GM12878 (cell line): ENCODE measurements around the gene PCP4L1. TPM values are rescaled to one million over a fixed set of nuclear protein-coding genes. Genes with fewer than 3 reads are reported as not detected.

Source experiments
- ATAC-seq: fragments of 200-7000 bp; cut with Tn5 transposase; 3 replicates; pipeline ENCODE4 v1.9.1; 2020; ENCODE audit warnings: mild to moderate bottlenecking, moderate library complexity
- BruUV-seq: library from RNA; stranded (reverse); fragments of 400-500 nt; replicated peaks from 2 replicates; lab custom pipeline; 2021; lab: Mats Ljungman, UMichigan
- CTCF ChIA-PET: fragments of 300-600 bp; sonication (Branson Sonifier 250); formaldehyde crosslinking; extraction: SDS; loops from one replicate; lab custom pipeline; 2021; ENCODE audit warnings: inconsistent platforms; lab: Yijun Ruan, JAX
- POLR2A ChIA-PET: fragments of 350-600 bp; formaldehyde crosslinking; extraction: SDS; loops from one replicate; lab custom pipeline; 2021; ENCODE audit warnings: inconsistent platforms; lab: Charles Lee
- RAD21 ChIA-PET: fragments of 300-600 bp; sonication (Branson Sonifier 250); formaldehyde crosslinking; loops from one replicate; lab custom pipeline; 2023; ENCODE audit warnings: antibody characterized with exemption; ENCODE audit not compliant: unreplicated experiment; lab: Charles Lee
- SMC1A ChIA-PET: fragments of 300-600 bp; sonication (Branson Sonifier 250); formaldehyde crosslinking; loops from one replicate; lab custom pipeline; 2023; ENCODE audit not compliant: unreplicated experiment, uncharacterized antibody; lab: Charles Lee
- DNase-seq: peaks from one replicate; pipeline ENCODE4 v3.0.0-alpha.2; 2011; ENCODE audit warnings: low read depth, low spot score
- FAIRE-seq: peaks from 3 replicates; lab custom pipeline; 2011; peaks lifted over from hg19 to GRCh38; lab: Jason Lieb, UNC
- H2AFZ ChIP-seq: 2 replicates; pipeline ENCODE4 v1.6.0; 2011; ENCODE audit warnings: low read depth, low read length, control low read depth; ENCODE audit not compliant: control insufficient read depth
- H3K27ac ChIP-seq: 2 replicates; pipeline ENCODE4 v1.5.1; 2011; ENCODE audit warnings: control low read depth; ENCODE audit not compliant: control insufficient read depth, insufficient read depth
- H3K27me3 ChIP-seq, 2 experiments: replicated peaks in 1 of 2; 2 replicates each; pipeline versions ENCODE4 v1.6.0 to v1.6.1; 2011; ENCODE audit warnings: low read length in 1 of 2; ENCODE audit not compliant: control insufficient read depth in 2 of 2, insufficient read depth in 2 of 2
- H3K36me3 ChIP-seq, 2 experiments: 2 replicates each; pipeline ENCODE4 v1.5.1; 2011; ENCODE audit warnings: low read length in 1 of 2; ENCODE audit not compliant: control insufficient read depth in 2 of 2, insufficient read depth in 2 of 2
- H3K4me1 ChIP-seq: 2 replicates; pipeline ENCODE4 v1.6.1; 2011; ENCODE audit warnings: mild to moderate bottlenecking, low read length, moderate library complexity, mixed read lengths; ENCODE audit not compliant: control insufficient read depth, insufficient read depth
- H3K4me2 ChIP-seq: 2 replicates; pipeline ENCODE4 v1.6.0; 2011; ENCODE audit warnings: control low read depth; ENCODE audit not compliant: control insufficient read depth, insufficient read depth
- H3K4me3 ChIP-seq: fragments of 200-600 bp; sonication (generic); 2 replicates; pipeline ENCODE4 v1.5.1; 2016
- H3K79me2 ChIP-seq: 2 replicates; pipeline ENCODE4 v1.6.0; 2011; ENCODE audit warnings: low read length; ENCODE audit not compliant: control insufficient read depth, insufficient read depth
- H3K9ac ChIP-seq: 2 replicates; pipeline ENCODE4 v1.8.0; 2011; ENCODE audit warnings: low read length, control low read depth, mixed read lengths; ENCODE audit not compliant: control insufficient read depth, insufficient read depth
- H3K9me3 ChIP-seq: replicated peaks from 3 replicates; pipeline ENCODE4 v1.5.1; 2011; ENCODE audit warnings: mild to moderate bottlenecking, low read length; ENCODE audit not compliant: control insufficient read depth, insufficient read depth
- H4K20me1 ChIP-seq: 2 replicates; pipeline ENCODE4 v1.6.0; 2011; ENCODE audit not compliant: control insufficient read depth, insufficient read depth
- CHD2 ChIP-seq: IDR thresholded peaks from 2 replicates; pipeline ENCODE4 v1.6.1; 2011; ENCODE audit warnings: low read depth, low read length, improper control_type of control experiment, borderline replicate concordance
- EGR1 ChIP-seq, 2 experiments: IDR thresholded peaks; 1 replicate in 1 of 2; 2 replicates in 1 of 2; pipeline ENCODE4 v1.6.1; 2011 to 2012; ENCODE audit warnings: low read depth in 2 of 2, low read length in 2 of 2, borderline replicate concordance in 1 of 2, mild to moderate bottlenecking in 1 of 2, moderate library complexity in 1 of 2
- GABPA ChIP-seq: IDR thresholded peaks from 2 replicates; pipeline ENCODE4 v1.6.1; 2014; ENCODE audit warnings: antibody characterized with exemption, low read depth, mild to moderate bottlenecking, inconsistent platforms
- HCFC1 ChIP-seq: fragments of 150-350 bp; IDR thresholded peaks from 2 replicates; pipeline ENCODE4 v1.6.1; 2014; ENCODE audit warnings: low read length
- HDAC6 ChIP-seq: fragments of 200-600 bp; sonication (generic); IDR thresholded peaks from one replicate; pipeline ENCODE4 v1.8.0; 2017; ENCODE audit warnings: antibody characterized with exemption; ENCODE audit not compliant: unreplicated experiment
- IKZF1 ChIP-seq: fragments of 450-650 bp; conservative IDR thresholded peaks from 2 replicates; pipeline ENCODE4 v1.6.1; 2017; ENCODE audit warnings: antibody characterized with exemption, mild to moderate bottlenecking
- IKZF2 ChIP-seq, 2 experiments: fragments of 450-650 bp; IDR thresholded peaks; 2 replicates each; pipeline ENCODE4 v1.6.1; 2017; ENCODE audit warnings: mild to moderate bottlenecking in 2 of 2, moderate library complexity in 2 of 2
- MTA2 ChIP-seq: fragments of 450-650 bp; IDR thresholded peaks from 2 replicates; pipeline ENCODE4 v1.6.1; 2016; ENCODE audit warnings: low read depth, mild to moderate bottlenecking, moderate library complexity
- PAX5 ChIP-seq: IDR thresholded peaks from 2 replicates; pipeline ENCODE4 v1.6.1; 2011; ENCODE audit warnings: low read depth, low read length, borderline replicate concordance
- RUNX3 ChIP-seq: IDR thresholded peaks from 2 replicates; pipeline ENCODE4 v1.6.1; 2012; ENCODE audit warnings: low read length, inconsistent platforms
- SREBF2 ChIP-seq: IDR thresholded peaks from 2 replicates; pipeline ENCODE4 v1.6.1; 2012; ENCODE audit warnings: mild to moderate bottlenecking, low read length
- WGBS: methylation state at CpG from one replicate; pipeline ENCODE4 v1.1.6; 2016; ENCODE audit warnings: low lambda C conversion rate; ENCODE audit not compliant: insufficient replicate concordance, insufficient coverage; ENCODE audit errors: missing lambda C conversion rate; 5-methylcytosine and 5-hydroxymethylcytosine counted together
- in situ Hi-C: fragments of 300-500 bp; cut with MboI; formaldehyde crosslinking; loops from 9 replicates; pipeline ENCODE4 v1.14.3; 2018; ENCODE audit warnings: mixed read lengths
- intact Hi-C: fragments of 100-400 bp; cut with micrococcal nuclease; formaldehyde crosslinking; loops from one replicate; pipeline ENCODE4 v1.14.2; 2022; ENCODE audit not compliant: unreplicated experiment
- polyA plus RNA-seq, 11 experiments: library from polyadenylated mRNA; depleted of rRNA in 4 of 11; unstranded in 6 of 11; stranded (reverse) in 5 of 11; fragments of >200 nt; fragmentation: Nextera tagmentation in 4 of 11; fragmentation: Illumina TruSeq in 1 of 11; extraction: Ambion mirVana in 4 of 11; extraction: Trizol in 1 of 11; gene quantifications; 1 replicate in 1 of 11; 2 replicates in 10 of 11; pipeline versions ENCODE4 v1.2.1 to v1.2.3, GENCODE V29; 2011 to 2016; ENCODE audit warnings: inconsistent platforms in 2 of 11, missing spikeins in 2 of 11, low read depth in 1 of 11
- total RNA-seq, 4 experiments: library from RNA; depleted of rRNA in 3 of 4; stranded (reverse); fragments of >200 nt in 3 of 4; fragmentation: Illumina TruSeq in 1 of 4; extraction: Trizol in 1 of 4; gene quantifications; 2 replicates each; pipeline versions ENCODE4 v1.2.1 to v1.2.3, GENCODE V29; 2013 to 2021
- TF ChIP-seq, protein P1 (sequence below), 3 experiments: IDR thresholded peaks in 2 of 3; conservative IDR thresholded peaks in 1 of 3; 2 replicates each; pipeline ENCODE4 v1.5.1; 2011; ENCODE audit warnings: low read depth in 3 of 3, low read length in 3 of 3, mild to moderate bottlenecking in 3 of 3, control low read depth in 2 of 3, moderate library complexity in 2 of 3, inconsistent platforms in 1 of 3, mixed read lengths in 1 of 3; ENCODE audit not compliant: control insufficient read depth in 2 of 3, insufficient read depth in 1 of 3; ENCODE audit errors: extremely low read depth in 1 of 3
- TF ChIP-seq, protein P2 (sequence below): fragments of 450-650 bp; IDR thresholded peaks from 2 replicates; pipeline ENCODE4 v1.6.1; 2016; ENCODE audit warnings: mild to moderate bottlenecking, moderate library complexity, borderline replicate concordance

PCP4L1 gene
- total and polyA plus RNA-seq, 10 of the 15 experiments (the other 5 are each of a cell fraction or from before 2014, with no cell fraction given): 1.0 to 5.2 (median 2.8) TPM

DNA sequence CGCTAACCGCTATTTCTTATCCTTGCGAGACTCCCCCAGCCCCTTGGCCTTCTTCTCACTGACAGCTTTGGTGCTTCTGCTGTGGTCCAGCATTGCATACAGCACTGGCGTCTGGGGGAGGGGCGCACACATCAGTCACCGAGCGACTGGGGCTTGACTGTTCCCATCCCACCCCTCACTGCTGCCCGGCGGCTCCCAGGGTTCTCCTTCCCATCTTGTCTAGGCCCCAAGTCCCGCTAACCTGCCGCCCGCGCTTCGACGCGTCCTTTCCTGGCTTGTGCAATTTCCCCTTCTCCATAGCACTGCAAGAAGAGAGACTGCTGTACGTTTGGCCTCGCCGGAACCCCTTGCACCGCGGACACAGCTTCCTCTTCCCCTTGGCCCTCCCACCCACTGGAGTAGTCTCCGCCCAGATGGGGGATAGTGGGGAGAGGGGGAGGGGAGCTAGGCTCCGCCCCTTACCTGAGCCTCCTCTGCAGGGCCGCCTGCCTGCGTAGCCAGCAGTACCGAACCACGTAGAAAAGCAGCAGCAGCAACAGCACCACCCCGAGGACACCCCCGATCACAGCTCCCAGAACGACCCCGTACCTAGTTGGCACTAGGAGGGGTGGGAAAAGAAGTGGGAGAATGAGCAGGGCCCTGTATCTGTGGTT lies 47.4 kb downstream of the PCP4L1 start:
- H3K36me3 ChIP-seq: no peaks in the 10 kb centered on the region
- H2AFZ ChIP-seq: peak overlapping the region; percentile 38
- H4K20me1 ChIP-seq: no peaks in the 10 kb centered on the region
- FAIRE-seq (peak; percentile 91), ATAC-seq (peak; percentile 92), DNase-seq (peak; percentile 65)
- BruUV-seq: TSS peak; percentile 80
- peak overlapping the region; percentile 13; the same call in 1 of the 2 replicates for H3K27ac ChIP-seq
- peak overlapping the region; percentile 71 for H3K9ac ChIP-seq
- in situ Hi-C loops (no loop called here), intact Hi-C loops (loop anchor here (5.0 kb wide), 1 partner anchor 79 kb away; the partner anchor contains the start of gene TOMM40L)
- no peaks in the 10 kb centered on the region for H3K27me3 ChIP-seq
- RAD21 ChIA-PET: interaction anchor here (0.6 to 3.1 kb wide), 8 partner anchors 15 to 401 kb away, joined by 3 to 22 read pairs (median 4); partner anchors contain the start of genes FCRLA, NDUFS2 and TOMM40L
- H3K79me2 ChIP-seq: peaks cover 2% of the 10 kb centered on the region
- POLR2A ChIA-PET: interaction anchor here (0.5 to 1.3 kb wide), 4 partner anchors 8 to 104 kb away, joined by 3 to 6 read pairs (median 4); partner anchors contain the start of gene SDHC
- H3K9me3 ChIP-seq: no peaks in the 10 kb centered on the region
- peaks cover 12% of the 10 kb centered on the region for H3K4me1 ChIP-seq
- CTCF ChIA-PET: interaction anchor here (0.5 to 6.8 kb wide), 22 partner anchors 12 to 750 kb away, joined by 3 to 66 read pairs (median 4); partner anchors contain the start of genes APOA2, CFAP126, NDUFS2 and TOMM40L
- H3K4me2 ChIP-seq: peak overlapping the region; percentile 98
- SMC1A ChIA-PET: interaction anchor here (0.5 to 2.5 kb wide), 8 partner anchors 15 to 120 kb away, joined by 3 to 18 read pairs (median 4); partner anchors contain the start of genes NDUFS2 and TOMM40L
- peak overlapping the region; percentile 94 for H3K4me3 ChIP-seq
- 13% methylated on average over 29 of the region's 31 CpGs for WGBS
- TF ChIP-seq EGR1 (IDR thresholded peaks at IDR 0.05; ENCODE audit: borderline replicate concordance in 1 of 2, low read depth in 2 of 2, low read length in 2 of 2): peak in 1 of 2 experiments; percentile 20; a peak in 1 of 3 replicates
- peak; percentile 26 for TF ChIP-seq RUNX3
- TF ChIP-seq CHD2: 0 out of 2 replicates have a peak, but pooled peaks have one; percentile 16
- TF ChIP-seq, protein P1, sequence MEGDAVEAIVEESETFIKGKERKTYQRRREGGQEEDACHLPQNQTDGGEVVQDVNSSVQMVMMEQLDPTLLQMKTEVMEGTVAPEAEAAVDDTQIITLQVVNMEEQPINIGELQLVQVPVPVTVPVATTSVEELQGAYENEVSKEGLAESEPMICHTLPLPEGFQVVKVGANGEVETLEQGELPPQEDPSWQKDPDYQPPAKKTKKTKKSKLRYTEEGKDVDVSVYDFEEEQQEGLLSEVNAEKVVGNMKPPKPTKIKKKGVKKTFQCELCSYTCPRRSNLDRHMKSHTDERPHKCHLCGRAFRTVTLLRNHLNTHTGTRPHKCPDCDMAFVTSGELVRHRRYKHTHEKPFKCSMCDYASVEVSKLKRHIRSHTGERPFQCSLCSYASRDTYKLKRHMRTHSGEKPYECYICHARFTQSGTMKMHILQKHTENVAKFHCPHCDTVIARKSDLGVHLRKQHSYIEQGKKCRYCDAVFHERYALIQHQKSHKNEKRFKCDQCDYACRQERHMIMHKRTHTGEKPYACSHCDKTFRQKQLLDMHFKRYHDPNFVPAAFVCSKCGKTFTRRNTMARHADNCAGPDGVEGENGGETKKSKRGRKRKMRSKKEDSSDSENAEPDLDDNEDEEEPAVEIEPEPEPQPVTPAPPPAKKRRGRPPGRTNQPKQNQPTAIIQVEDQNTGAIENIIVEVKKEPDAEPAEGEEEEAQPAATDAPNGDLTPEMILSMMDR (IDR thresholded peaks at IDR 0.05 in 2 of 3, conservative IDR thresholded peaks at IDR 0.05 in 1 of 3; ENCODE audit: control insufficient read depth in 2 of 3, extremely low read depth in 1 of 3, insufficient read depth in 1 of 3, low read depth in 3 of 3, low read length in 3 of 3): peak; percentile 41 to 51 (median 51); a peak in 5 of 6 replicates
- peak; percentile 19 to 27; a peak in 1 of 4 replicates for TF ChIP-seq IKZF2 (IDR thresholded peaks at IDR 0.05)
- 0 out of 2 replicates have a peak, but pooled peaks have one; percentile 17 for TF ChIP-seq IKZF1
- TF ChIP-seq GABPA: peak; percentile 63; the same call in 1 of the 2 replicates
- TF ChIP-seq, protein P2, sequence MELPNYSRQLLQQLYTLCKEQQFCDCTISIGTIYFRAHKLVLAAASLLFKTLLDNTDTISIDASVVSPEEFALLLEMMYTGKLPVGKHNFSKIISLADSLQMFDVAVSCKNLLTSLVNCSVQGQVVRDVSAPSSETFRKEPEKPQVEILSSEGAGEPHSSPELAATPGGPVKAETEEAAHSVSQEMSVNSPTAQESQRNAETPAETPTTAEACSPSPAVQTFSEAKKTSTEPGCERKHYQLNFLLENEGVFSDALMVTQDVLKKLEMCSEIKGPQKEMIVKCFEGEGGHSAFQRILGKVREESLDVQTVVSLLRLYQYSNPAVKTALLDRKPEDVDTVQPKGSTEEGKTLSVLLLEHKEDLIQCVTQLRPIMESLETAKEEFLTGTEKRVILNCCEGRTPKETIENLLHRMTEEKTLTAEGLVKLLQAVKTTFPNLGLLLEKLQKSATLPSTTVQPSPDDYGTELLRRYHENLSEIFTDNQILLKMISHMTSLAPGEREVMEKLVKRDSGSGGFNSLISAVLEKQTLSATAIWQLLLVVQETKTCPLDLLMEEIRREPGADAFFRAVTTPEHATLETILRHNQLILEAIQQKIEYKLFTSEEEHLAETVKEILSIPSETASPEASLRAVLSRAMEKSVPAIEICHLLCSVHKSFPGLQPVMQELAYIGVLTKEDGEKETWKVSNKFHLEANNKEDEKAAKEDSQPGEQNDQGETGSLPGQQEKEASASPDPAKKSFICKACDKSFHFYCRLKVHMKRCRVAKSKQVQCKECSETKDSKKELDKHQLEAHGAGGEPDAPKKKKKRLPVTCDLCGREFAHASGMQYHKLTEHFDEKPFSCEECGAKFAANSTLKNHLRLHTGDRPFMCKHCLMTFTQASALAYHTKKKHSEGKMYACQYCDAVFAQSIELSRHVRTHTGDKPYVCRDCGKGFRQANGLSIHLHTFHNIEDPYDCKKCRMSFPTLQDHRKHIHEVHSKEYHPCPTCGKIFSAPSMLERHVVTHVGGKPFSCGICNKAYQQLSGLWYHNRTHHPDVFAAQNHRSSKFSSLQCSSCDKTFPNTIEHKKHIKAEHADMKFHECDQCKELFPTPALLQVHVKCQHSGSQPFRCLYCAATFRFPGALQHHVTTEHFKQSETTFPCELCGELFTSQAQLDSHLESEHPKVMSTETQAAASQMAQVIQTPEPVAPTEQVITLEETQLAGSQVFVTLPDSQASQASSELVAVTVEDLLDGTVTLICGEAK: peak; percentile 61; the same call in 1 of the 2 replicates
- TF ChIP-seq MTA2: no peak
- 0 out of 2 replicates have a peak, but pooled peaks have one; percentile 28 for TF ChIP-seq HCFC1
- TF ChIP-seq HDAC6: no peak
- no peak for TF ChIP-seq SREBF2
- TF ChIP-seq PAX5: no peak
